GM11168 (cell line): ENCODE results near the gene FBXL17.

Experiments
- in situ Hi-C: fragments of 300-500 bp; cut with MboI; formaldehyde crosslinking; loops from one replicate; pipeline ENCODE4 v1.12.0; 2022; ENCODE audit warnings: low sequenced_read_pairs; ENCODE audit not compliant: unreplicated experiment

Gene FBXL17

GRCh38 chr5:107937204-107937603 lies 444.7 kb downstream of the FBXL17 start:
- in situ Hi-C loops: no loop called here

GRCh38 chr5:107936515-107936914 lies 445.4 kb downstream of the FBXL17 start:
- in situ Hi-C loops: no loop called here

GRCh38 chr5:107935645-107936044 lies 446.3 kb downstream of the FBXL17 start:
- in situ Hi-C loops: no loop called here

GRCh38 chr5:107933326-107933725 lies 448.6 kb downstream of the FBXL17 start:
- in situ Hi-C loops: no loop called here

DNA sequence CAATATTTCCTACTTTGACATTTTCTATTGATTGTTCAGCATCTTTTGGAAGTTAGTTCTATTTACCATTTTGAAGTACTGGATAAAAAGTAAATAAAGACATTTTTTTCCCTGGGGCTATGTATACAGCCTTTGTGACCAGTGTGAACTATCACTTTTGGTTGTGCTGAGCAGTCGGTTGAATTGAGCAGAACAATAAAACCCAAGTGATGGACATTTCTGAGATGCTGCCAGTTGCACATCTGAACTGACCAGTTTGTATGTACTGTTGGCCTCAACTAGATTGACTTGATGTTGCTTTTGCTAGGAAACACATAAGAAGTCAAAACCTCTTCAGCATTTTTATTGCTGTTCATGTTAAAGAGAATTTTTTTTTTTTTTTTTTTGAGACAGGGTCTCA lies 451.0 kb downstream of the FBXL17 start:
- in situ Hi-C loops: no loop called here

DNA sequence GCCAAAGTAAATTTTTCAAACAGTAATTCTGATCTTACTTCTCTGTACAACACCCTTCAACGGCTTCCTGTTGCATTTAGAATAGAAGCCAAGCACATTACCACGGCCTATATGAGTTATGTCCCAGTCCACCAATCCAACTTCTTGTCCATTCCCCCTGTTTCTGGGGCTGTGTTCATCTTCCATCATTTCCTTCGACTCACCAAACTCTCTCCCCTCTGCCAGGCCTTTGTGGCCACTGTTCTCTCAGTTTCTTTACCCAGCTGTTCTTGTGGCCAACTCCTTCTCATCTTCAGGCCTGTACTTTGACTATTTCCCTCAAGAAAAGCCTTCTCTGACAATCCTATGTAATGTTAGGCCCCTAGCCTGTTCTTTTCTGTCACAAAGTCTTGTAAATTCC lies 451.8 kb downstream of the FBXL17 start:
- in situ Hi-C loops: no loop called here

DNA sequence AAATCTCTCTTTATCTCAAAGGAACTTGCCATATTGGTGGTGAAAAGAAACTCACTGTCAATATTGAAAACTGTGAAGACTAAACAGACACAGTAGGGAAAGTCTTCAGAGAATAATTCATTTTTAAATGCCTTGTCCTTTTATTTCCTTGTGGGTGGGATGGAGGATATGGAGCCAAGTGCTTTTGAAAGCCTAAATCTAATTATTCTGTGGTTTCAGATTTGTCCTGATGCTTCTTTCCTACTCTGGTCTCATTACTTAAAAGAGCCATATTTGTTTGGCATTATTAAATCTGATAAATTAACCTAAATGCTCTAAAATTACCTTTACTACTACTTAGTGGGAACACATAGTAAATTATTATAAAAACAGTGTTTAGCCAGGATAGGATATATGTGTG lies 452.8 kb downstream of the FBXL17 start:
- in situ Hi-C loops: no loop called here

DNA sequence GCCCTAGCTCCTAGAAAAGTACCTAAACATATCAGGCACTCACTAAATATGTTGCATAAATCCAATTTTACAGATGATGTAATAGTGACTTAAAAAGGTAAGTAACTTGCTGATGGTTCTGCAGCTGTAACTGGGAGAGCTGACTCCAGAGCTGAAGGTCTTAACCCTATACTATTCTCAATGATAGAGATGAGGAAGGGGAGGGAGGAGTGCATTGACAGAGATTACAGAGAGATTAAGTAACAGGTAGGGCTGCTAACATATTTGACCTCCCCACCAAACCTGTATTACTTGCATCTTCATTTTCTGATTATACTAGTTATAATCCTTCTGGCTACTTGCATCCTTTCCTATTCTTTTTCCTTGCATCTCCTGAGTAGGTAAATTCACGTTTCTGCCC lies 455.8 kb downstream of the FBXL17 start:
- in situ Hi-C loops: no loop called here

DNA sequence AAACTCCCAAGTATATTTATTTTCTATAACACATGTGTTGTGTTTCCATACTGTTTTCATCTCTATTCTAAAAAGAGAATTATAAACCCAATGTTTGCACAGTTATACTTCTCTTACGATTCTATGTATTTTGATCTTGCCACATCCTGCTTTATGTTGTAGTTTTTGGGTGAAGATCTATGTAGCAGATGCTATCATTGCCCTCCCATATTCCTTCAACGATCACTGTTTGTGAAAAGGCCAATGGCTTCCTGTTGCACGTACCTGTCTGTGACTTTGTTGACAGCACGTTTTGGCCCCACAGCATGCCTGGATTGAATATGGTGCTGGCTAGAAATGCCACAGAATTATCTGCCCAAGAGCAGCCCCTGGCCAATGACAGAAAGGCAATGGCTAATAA lies 456.7 kb downstream of the FBXL17 start:
- in situ Hi-C loops: no loop called here

GRCh38 chr5:107919969-107920368 lies 461.9 kb downstream of the FBXL17 start:
- in situ Hi-C loops: no loop called here

- in situ Hi-C loops: no loop called here
These were observed 462.5 kb downstream of the FBXL17 start for GRCh38 chr5:107919361-107919760.

- in situ Hi-C loops: no loop called here
These were observed 463.9 kb downstream of the FBXL17 start for GRCh38 chr5:107917983-107918382.

DNA sequence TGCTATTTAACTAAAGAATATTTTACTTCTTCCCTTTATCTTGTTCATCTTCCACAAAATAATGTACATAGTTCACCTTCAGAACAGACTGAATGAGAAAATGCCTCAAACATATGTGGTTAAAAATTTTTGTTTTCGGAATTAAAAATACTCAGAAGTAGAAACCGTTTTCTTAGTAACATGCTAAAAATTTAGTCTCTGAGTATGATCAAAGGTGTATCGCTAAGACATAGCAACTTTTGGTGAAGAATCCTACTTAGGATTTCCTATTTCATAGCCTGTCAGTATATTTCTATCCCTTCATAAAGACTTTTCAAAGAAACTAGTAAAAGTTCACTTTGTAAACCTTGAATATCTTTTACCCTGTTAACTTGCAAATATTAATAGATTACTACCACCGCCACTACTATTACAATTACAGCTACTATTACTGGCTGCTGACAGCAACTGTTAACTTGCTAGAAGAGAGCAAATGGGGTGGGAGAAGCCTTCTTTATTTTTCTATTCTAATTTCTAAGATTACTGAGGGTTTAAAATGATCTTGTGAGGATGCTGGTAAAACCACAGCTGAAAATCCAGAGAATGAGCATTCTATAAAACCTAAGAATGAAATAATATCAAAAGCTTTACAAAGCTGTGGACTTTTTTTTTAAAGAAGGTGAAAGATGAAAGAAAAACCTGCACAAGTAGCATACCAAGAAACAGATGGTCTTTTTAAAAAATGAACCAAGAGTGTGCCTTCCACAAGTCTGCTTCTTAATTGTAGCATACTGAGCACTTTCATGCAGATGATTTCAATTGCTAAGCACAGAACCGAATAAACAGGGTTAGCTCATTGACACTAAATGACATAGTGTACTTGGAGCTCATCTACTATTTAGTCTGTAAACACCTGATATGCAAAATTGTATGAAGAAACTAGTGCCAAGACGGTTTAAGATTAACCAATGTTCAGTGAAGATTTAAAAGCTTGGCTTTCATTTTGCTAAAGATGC lies 464.9 kb downstream of the FBXL17 start:
- in situ Hi-C loops: no loop called here

DNA sequence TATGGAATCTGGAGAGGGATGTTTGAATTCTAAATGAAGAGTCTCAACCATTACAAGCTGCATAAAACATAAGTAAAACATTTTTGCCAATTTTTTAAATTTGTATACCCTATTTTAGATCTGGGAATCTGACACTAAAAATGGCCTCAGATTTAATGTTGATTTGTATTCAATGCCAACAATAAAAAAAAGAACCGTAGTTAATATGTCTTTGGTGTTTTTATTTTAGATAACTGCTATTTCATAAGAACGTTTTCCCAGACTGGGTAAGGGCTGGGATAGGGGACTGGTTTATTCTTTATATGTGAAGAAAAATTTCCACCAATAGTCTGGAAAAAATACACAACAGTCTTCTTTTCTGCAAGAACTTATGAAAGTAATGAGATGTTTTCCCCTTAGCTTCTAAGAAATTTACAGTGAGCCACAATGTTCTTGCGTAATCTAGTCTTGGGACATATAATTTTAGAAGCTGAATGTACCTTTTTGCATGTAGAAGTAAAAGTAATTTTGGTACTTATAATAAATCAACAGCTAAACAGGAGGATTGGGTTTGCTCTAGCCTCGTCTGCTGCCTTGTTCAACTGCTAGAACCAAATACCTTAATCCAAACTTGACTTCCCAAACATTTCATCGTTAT lies 466.6 kb downstream of the FBXL17 start:
- in situ Hi-C loops: no loop called here

DNA sequence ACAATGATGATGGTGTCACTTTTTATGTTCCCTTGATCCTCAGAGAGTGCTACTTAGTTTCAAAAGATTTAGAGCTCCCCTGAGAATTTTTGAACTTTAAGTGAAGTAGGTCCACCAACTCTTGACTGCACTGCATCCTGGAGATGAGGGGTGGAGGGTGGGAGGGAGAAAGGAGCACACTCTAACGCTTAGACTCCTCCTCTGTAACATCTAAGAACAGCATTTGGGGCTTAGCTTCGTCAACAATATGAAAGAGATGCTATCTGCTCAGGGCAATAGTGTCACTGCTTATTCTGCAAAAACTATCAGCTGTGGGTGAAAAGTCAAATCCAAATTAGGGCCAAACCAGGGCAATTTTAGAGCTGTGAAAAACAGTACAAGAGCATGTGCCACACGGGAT lies 468.4 kb downstream of the FBXL17 start:
- in situ Hi-C loops: no loop called here

- in situ Hi-C loops: no loop called here
These were observed 481.2 kb downstream of the FBXL17 start for GRCh38 chr5:107900721-107901120.

DNA sequence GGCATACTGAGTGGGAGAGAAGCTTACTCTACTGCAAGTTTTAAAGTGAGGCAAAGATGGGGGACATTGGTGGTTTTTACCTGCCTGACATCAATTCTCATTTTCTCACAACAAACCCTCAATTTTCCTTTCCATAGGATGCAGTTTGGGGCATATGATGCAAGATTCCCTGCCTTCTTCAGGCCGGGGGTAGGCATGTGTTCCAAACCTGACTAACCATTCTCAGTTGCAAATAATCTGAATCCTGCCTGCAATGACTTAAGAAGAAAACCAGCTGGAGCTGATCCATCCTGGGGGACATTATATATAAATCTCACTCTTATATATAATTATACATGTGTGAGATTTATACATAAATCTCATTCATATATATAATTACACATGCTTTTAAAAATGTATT lies 487.5 kb downstream of the FBXL17 start:
- in situ Hi-C loops: no loop called here

DNA sequence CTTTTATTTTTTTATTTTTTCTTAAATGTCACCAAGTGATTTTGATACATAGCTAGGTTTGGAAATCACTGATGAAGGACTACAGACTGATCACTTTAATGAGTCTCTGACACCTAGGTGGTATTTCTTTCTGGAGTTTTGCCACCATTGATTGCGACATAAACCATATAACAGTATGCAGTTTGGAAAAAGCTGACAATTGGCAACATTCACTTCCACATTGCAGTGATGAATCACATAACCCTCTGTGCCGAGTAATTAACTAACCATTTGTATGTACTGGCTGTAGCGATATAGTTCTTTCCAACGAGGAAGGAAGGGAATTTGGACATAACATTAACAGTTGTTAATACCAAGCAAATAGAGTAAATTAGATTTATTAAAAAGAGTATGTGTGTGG lies 488.3 kb downstream of the FBXL17 start:
- in situ Hi-C loops: no loop called here

GRCh38 chr5:107889387-107889786 lies 492.5 kb downstream of the FBXL17 start:
- in situ Hi-C loops: no loop called here

DNA sequence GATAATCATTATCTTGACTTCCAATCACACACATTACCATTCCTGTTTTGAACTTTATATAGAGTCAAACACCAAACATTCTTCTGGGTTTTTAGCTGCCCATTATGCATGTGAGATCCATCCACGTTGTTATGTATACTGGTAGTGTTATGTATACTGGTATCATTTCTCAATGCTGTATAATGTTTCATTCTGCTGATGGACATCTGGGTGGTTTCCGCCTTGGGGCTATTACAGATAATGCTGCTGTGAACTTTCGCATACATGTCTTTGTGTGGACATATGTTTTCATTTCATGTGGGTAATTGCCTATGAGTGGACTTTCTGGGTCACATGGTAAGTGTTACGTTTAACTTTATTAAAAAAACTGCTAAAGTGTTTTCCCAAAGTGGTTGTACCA lies 493.4 kb downstream of the FBXL17 start:
- in situ Hi-C loops: no loop called here

GRCh38 chr5:107887166-107887943 lies 494.5 kb downstream of the FBXL17 start:
- in situ Hi-C loops: no loop called here
